ENCODE measurements around the gene PHF1. TPM values are rescaled to one million over a fixed set of nuclear protein-coding genes. Genes with fewer than 3 reads are reported as not detected.
"Not testable (repeated sequence)": the region's sequence is repeated elsewhere in the genome, so short reads cannot be mapped to it uniquely, and the experiment has no call there.

The PHF1 gene
- total RNA-seq, 1 experiment from 2014 or later = 67.3 TPM

DNA sequence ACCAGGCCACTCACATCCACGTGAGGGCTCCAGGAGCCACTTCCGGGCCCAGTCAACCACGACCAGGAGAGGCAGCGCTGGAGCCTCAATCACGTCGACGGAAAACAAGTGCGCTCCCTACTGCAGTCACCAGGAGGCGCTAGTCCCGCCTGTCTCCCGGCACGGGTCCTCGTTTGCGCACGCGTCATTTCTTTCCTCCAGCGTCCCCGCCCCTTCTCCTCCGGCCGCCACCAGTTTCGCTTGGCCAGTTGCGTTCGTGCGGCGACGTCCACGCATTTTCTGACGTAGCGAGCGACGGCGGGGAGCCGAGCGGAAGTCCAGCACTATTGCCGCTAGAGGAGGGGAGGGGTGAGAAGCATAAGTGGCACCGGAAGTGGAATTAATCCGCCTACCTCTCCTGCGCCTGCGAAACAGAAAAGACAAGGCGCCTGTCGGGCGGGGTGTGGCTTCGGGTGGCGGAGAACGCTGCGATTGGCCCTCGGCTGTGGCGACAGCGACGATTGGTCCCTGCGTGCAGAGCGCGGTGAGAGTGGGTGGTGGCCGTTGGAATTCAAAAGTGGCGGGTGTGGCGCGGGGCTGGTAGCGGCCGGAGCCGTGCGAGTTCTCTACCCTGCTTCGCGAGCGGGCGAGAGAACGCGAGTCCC is 19.4 kb upstream of the PHF1 start, which contains the start of gene KIFC1:
KIFC1 (plus strand) TSS at position 546 of the 644 bp plus-strand sequence. CDS start 163 bp downstream, outside the sequence.
- peak; percentile 100 for DNase-seq (ENCODE audit: low read depth)

DNA sequence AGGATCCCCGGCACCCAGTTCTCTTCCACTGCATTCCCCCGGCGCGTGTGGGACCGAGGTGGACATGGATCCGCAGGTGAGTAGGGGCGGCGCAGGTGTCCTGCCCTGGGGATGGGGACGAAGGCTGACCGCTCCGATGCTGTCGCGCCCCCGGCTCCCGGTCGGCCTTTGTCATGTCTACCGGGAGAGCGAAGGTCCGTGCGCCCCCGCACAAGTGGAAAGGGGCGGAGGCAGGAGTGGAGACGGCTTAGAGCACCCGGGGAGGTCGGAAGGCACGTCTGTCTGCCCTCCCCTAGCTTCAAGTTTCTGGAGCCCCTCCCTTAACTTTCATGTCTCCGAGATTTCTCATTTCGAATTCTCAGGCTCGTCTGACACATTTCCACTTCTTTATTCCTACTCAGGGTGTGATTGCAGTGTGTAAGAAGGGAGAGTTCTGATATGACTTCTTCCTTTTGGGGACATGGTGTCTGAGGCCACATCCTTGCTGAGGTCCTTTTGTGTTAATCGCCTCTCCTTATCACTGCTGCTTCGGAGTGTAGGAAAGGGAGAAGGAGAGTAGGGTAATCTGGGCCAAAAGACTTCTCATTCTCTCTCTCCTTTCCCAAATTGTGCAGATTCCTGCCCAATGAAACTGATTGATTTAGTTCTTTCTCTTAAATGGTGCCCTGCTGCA is 18.8 kb upstream of the PHF1 start:
- peak; percentile 57 for DNase-seq (ENCODE audit: low read depth)

DNA sequence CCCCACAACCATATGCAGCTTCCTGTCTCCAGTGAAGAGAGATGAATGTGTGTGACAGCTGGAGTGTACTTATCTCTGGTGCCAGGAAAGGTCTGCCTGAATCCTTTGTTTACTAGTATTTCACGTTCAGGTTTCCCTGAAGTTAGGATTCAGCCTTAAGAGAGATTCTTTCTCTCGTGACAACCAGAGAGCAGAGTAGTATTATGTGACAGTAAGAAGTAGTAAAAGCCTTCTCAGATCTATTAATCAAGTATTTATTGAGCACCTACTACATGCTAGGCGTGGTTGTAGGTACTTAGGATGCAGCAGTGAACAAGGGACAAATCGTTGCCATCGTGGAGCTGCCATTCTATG is 18.2 kb upstream of the PHF1 start:
- DNase-seq (ENCODE audit: low read depth) = peak; percentile 47

DNA sequence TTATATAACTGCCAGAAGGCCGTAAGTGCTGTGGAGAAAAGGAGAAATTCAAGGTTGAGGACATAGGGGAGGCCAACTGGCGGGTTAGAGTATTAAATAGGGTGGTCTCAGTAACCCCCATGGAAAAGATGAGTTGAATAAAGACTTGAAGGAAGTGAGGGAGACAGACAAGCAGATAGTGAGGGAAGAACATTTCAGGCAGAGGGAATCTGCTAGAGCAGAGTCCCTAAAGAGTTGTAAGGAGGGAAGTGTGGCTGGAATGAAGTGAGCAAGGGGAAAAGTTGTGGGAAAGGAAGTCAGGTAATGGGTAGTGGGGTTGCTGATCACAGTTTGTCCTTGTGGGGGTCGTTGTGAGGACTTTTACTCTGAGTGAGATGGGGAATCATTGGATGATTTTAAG is 17.8 kb upstream of the PHF1 start:
- DNase-seq (ENCODE audit: low read depth) = no peak

DNA sequence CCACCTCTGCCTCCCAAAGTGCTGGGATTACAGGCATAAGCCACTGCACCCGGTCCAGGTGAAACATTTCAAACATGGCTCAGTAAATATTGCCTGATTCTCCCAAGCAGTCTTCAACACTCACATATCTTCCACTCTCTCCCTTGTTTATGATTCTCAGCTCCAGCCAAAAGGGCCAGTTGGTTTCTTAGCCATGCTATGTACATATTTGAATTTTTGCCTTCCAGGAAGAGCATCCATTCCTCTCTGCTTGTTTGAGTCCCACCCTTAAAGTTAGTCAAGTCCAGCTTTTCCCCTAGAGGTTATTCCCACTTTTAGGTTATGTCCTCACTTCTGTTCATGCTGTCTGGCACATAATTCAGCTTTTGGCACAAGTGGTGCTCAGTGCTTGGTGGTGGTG is 13.3 kb upstream of the PHF1 start:
- DNase-seq (ENCODE audit: low read depth) = no peak

DNA sequence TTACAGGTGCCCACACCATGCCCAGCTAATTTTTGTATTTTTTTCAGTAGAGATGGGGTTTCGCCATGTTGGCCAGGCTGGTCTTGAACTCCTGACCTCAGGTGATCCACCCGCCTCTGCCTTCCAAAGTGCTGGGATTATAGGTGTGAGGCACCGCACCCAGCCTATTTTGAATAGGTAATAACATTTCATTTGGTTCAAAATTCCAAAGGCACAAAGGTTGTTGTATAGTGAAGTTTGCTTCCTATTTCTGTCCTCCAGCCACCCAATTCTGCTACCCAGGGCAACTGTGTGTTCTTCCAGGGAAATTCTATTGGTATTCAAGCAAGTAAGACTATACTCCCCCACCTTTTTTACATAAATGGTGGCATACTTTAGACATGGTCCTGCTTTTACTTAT is 12.2 kb upstream of the PHF1 start:
- not testable (repeated sequence) for DNase-seq (ENCODE audit: low read depth)

DNA sequence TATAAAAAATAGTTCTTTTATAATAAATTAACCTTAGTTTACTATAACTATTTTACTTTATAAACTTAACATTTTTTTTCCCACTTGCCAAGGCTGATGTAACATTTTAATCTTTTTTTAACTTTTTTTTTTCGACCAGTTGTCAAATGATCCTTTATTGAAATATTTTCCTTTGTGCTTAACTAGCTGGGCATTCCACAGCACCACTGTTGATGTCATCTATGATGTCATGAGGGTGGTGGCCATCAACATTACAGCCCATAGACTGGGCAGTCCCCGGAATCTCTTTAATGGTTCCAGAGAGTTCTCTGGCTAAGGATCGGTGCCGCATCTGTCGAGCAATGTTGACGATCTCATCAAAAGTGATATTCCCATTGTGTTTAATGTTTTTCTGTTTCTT is 10.9 kb upstream of the PHF1 start:
- not testable (repeated sequence) for DNase-seq (ENCODE audit: low read depth)

DNA sequence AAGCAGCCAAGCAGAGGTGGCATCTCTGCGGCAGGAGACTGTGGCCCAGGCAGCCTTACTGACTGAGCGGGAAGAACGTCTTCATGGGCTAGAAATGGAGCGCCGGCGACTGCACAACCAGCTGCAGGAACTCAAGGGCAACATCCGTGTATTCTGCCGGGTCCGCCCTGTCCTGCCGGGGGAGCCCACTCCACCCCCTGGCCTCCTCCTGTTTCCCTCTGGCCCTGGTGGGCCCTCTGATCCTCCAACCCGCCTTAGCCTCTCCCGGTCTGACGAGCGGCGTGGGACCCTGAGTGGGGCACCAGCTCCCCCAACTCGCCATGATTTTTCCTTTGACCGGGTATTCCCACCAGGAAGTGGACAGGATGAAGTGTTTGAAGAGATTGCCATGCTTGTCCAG is 5.9 kb upstream of the PHF1 start:
- no peak for DNase-seq (ENCODE audit: low read depth)

DNA sequence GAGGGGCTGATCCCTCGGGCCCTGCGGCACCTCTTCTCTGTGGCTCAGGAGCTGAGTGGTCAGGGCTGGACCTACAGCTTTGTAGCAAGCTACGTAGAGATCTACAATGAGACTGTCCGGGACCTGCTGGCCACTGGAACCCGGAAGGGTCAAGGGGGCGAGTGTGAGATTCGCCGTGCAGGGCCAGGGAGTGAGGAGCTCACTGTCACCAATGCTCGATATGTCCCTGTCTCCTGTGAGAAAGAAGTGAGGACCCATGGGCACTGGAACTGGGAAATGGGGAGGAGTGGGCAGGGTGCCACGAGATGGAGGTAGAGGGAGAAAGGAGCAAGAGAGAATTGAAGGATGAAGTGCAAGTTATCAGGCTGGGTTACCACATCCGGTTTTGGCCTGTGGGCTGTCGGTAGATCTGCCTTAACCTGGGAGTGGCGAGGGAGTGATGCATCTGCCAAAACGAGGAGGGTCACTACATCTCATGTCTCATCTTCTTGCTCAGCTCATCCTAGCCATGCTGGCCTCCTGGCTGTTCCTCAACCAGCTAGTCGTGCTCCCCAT is 5.4 kb upstream of the PHF1 start:
- no peak for DNase-seq (ENCODE audit: low read depth)

DNA sequence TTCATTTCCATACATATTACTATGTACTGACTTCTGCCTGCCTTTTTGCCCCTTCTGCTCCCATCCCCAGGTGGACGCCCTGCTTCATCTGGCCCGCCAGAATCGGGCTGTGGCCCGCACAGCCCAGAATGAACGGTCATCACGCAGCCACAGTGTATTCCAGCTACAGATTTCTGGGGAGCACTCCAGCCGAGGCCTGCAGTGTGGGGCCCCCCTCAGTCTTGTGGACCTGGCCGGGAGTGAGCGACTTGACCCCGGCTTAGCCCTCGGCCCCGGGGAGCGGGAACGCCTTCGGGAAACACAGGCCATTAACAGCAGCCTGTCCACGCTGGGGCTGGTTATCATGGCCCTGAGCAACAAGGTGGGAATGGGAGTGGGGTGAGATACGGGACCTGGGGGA is 4.7 kb upstream of the PHF1 start:
- DNase-seq (ENCODE audit: low read depth) = no peak

DNA sequence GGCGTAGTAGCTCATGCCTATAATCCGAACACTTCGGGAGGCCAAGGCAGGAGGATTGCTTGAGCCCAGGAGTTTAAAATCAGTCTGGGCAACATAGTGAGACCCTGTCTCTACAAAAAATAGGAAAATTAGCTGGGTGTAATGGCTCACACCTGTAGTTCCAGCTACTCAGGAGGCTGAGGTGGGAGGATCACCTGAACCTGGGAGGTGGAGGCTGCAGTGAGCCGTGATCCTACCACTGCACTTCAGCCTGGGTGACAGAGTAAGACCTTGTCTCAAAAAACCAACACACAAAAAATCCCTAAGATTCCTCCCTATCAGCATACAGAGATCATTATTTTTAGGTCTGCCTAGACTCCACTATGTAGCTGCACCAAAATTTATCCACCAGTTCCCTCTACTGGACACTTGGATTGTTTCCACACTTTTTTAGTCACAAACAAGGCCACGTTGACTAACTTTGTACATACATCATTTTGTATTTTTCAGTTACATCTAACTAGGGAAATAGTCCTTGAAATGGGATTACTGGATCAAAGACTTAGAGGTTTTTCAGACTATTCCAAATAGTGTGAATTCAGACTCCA is 3.6 kb upstream of the PHF1 start:
- peak; percentile 62 for DNase-seq (ENCODE audit: low read depth)

DNA sequence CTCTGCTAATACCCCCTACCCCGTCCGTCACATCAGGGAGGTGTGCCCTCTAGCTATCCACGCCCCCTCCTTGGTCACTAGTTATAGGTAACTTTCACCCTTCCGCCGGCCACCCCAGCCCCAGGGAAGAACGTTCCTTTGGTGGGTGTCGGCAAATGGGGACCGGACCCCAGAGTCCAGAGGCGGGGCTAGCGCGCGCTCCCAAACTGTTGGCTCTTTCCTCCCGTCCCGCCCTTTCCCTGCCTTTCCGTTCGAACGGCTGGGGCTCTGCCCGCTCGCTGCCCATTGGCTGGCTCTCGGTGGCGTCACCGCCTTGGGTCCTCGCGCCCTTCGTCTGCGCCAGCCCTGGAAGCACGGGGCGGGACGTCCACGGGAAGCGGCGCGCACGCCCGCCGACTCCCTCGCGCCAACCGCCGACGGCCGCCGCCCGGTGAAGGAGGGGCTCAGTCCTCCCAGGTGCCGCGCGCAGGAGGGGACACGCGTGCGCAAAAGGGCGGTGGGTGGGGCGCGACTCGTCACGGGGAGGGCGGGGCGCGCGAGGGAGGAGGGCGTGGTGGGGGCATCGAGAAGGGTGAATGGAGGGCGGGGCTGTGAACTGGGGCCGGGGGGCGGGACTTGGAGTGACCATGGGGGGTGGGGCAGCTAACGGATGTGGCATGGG is 634 bp upstream of the PHF1 start:
- DNase-seq (ENCODE audit: low read depth) = peak; percentile 99

DNA sequence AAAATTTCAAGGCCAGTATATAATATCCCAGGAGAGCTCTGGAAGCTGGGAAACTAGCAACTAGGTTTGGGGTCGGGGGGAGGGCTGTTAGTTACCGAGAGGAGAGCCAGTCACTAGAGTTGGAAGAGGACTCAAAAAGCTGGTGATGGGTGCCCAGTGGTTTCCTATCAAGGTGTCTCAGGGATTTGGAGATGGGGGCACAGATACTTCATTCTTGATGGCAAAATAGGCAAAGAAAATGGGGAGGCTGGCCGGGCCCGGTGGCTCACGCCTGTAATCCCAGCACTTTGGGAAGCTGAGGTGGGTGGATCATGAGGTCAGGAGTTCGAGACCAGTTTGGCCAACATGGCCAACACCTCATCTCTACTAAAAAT is 805 bp downstream of the PHF1 start:
- no peak for DNase-seq (ENCODE audit: low read depth)

DNA sequence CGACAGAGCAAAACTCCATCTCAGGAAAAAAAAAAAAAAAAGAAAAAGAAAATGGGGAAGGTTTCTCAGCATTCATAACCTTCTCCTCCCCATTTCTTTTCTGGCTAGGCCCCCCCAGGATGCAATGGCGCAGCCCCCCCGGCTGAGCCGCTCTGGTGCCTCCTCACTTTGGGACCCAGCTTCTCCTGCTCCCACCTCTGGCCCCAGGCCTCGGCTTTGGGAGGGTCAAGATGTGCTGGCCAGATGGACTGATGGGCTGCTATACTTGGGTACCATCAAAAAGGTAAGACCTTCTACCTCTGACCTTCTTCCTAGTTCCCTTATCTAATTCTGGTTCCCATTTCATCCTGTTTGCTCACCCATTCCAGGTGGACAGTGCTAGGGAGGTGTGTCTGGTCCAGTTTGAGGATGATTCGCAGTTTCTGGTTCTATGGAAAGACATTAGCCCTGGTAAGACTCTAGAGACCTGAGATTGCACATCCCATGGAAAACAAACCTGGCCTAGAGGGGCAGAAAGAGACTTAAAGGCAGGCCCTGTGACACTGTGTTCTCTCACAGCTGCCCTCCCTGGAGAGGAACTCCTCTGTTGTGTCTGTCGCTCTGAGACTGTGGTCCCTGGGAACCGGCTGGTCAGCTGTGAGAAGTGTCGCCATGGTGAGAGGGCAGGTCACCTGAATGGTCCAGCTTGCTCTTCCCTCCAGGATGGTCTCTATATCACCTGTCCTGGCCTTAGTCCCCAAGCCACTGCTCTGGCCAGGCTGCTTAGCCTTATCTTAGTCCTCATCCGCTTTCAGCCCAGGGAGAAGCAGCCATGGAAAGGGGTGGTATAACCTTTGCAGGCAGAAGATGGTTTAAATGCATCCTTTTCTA is 1.6 kb downstream of the PHF1 start:
- no peak for DNase-seq (ENCODE audit: low read depth)

DNA sequence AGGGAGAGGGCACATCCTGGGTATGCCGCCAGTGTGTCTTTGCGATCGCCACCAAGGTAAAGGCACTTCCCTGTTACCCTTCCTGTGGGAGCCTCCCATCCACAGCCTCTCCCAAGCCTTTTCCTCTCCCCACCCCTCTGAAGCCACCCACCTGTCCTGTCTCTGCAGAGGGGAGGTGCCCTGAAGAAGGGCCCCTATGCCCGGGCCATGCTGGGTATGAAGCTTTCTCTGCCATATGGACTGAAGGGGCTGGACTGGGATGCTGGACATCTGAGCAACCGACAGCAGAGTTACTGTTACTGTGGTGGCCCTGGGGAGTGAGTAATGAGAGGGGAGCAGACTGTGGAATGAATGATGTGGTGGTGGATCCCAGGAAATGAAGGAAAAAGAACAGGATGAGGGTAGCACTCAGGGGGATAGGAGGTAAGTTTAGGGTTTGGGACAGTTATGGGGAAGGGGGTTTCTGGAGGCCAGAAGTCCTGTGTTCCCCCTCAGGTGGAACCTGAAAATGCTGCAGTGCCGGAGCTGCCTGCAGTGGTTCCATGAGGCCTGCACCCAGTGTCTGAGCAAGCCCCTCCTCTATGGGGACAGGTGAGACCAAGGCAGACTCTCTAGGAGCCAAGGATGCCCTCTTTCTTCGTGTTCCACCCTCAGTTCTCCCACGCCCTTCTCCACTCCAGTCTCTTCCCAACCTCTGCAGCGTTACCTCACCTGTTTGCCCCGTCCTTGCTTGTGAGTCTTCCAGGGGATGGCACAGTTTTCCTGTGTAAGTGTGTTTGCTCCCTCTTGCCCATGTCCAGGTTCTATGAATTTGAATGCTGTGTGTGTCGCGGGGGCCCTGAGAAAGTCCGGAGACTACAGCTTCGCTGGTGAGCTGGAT is 2.7 kb downstream of the PHF1 start:
- no peak for DNase-seq (ENCODE audit: low read depth)

DNA sequence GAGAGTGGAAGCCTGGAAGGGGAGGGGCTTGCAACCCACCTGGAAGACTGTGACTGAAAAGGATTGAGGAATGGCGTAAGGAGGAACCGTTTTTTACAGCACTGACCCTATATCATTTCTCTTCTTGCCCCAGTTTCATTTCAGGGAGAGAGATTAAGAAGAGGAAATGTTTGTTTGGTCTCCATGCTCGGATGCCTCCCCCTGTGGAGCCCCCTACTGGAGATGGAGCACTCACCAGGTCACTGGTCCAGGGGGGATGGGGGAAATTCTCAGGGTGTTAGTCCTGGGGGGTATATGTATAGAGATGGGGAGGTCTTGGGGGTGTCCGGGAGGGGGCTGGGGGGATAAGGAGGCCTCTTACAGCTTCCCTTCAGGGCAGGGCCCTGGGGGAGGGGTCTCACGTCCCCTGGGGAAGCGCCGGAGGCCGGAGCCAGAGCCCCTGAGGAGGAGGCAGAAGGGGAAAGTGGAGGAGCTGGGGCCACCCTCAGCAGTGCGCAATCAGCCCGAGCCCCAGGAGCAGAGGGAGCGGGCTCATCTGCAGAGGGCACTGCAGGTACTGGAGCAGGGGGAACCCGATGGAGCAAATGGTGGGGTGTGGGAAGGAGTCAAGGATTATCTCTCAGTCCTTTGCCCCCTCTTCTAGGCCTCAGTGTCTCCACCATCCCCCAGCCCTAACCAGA is 3.9 kb downstream of the PHF1 start:
- peak; percentile 39 for DNase-seq (ENCODE audit: low read depth)

DNA sequence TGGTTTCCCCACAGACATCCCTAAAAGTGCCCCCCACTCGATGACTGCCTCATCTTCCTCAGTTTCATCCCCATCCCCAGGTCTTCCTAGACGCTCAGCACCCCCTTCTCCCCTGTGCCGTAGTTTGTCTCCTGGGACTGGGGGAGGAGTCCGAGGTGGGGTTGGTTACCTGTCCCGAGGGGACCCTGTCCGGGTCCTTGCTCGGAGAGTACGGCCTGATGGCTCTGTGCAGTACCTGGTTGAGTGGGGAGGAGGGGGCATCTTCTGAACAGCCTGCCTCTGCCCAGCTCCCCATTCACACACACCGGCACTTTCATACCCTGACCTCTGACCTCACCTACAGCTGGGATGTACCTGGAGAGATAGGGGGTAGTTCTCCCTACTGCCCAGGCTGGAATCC is 5.0 kb downstream of the PHF1 start:
- DNase-seq (ENCODE audit: low read depth) = no peak

DNA sequence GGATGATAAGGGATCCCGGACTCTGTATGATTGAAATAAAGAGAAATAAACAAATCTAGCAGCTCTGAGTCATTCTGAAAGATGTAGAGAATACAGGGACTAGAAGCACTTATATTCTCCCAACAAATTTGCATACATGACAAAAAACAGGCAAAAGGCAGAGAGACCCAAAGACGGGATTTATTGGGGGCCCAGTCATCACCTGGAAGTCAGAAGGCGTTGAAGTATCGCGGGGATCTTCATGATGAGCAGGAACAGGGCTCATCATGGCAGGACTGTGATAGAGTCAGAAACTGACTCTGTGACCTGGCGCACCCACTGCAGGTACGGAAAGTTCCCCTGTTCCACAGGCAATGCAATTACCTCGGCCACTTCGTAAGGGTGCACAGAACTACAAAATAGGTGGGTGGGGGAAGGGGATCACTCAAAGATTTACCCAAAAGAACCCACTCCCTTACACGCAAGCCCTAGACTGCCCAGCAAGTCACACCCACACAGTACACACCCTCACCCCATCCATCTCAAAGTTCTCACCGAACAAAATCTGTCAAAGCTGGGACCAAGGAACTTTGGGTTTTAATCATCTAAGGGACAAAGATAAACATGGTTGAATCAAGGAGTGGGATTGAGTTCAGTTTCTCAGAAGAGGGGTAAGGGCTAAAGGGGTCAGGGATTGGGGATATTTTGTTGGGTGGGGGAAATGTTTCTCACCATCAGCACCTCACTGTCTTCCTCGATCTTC is 5.7 kb downstream of the PHF1 start:
- peak; percentile 54 for DNase-seq (ENCODE audit: low read depth)

Measured in M059J (cell line).